ENCODE data around the gene SYCE3. TPM values are rescaled to one million over a fixed set of nuclear protein-coding genes. Genes with fewer than 3 reads are reported as not detected.

The SYCE3 gene
- polyA plus RNA-seq, 1 of the 3 experiments (the other 2 are of a cell fraction), result 3.6 TPM

DNA sequence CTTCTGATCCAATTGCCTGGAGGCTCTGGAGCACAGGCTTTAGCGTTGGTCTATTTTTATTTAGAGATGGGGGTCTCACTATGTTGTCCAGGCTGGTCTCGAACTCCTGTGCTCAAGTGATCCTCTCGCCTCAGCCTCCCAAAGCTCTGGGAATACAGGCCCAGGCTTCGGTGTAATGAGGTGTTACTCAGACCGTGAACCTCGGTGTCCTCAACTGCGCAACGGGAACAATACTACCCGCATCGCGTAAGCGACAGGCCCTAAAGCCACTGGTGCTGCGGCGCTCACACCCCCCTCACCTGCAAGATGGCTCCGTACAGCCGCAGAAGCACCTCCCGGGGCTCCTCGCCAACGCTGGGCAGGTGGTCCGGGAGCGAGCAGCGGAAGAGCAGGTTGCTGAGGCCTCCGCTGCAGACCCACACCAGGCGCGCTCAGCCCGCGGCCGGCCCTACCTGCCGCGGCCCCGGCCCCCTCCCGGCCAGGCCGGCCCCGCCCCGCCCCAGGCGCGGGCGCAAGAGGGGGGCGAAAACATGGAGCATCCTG is 19.3 kb upstream of the SYCE3 start:
- Histone ChIP-seq H3K36me3 (replicated peaks in 1 of 2; ENCODE audit: control insufficient read depth in 1 of 2, insufficient read depth in 2 of 2, low read length in 1 of 2) (peaks cover 0 to 24% of the 10 kb centered on the region in 2 experiments), H3K79me2 (ENCODE audit: insufficient read depth) (peaks cover 24% of the 10 kb centered on the region; the same call in 1 of the 2 replicates), H3K27me3 (ENCODE audit: insufficient read depth) (no peaks in the 10 kb centered on the region), H3K9me2 (no peaks in the 10 kb centered on the region), H3K9ac (peak overlapping the region; percentile 96), H2AFZ (ENCODE audit: low read depth) (peak overlapping the region; percentile 84; the same call in 1 of the 2 replicates), H3K9me3 (no peaks in the 10 kb centered on the region), H3K4me1 (ENCODE audit: control insufficient read depth in 1 of 2, insufficient read depth in 2 of 2, low read depth in 1 of 2, low read length in 1 of 2) (peaks cover 0 to 14% of the 10 kb centered on the region in 2 experiments; a peak in 1 of 4 replicates), H3F3A (replicated peaks; ENCODE audit: insufficient read depth) (no peaks in the 10 kb centered on the region), H3K4me3 (ENCODE audit: low read depth in 2 of 2, low read length in 1 of 2) (peak overlapping the region; percentile 89 to 94), H3K4me2 (peak overlapping the region; percentile 90), H3K27ac (ENCODE audit: low read depth in 2 of 2, low read length in 1 of 2) (peak overlapping the region; percentile 83 to 96; a peak in 3 of 4 replicates), H4K20me1 (ENCODE audit: insufficient read depth) (no peaks in the 10 kb centered on the region)
- no peak for DNase-seq
- ChIA-PET CTCF (interaction anchor here (1.0 to 9.0 kb wide), 5 partner anchors 9 to 57 kb away, joined by 3 to 73 read pairs (median 6); partner anchors contain the start of genes SCO2 and SYCE3), POLR2A (interaction anchor here (0.5 to 2.3 kb wide), 6 partner anchors 10 to 110 kb away, joined by 3 to 10 read pairs (median 4); partner anchors contain the start of gene SCO2)
- 25% methylated on average over 8 of the region's 39 CpGs for WGBS (ENCODE audit: low lambda C conversion rate)
- no peak for TF ChIP-seq RAD21 (IDR thresholded peaks at IDR 0.05; ENCODE audit: low read length)
- no peak for TF ChIP-seq MEF2A (IDR thresholded peaks at IDR 0.05; ENCODE audit: borderline replicate concordance, low read depth)
- TF ChIP-seq TAF1 (IDR thresholded peaks at IDR 0.05; ENCODE audit: borderline replicate concordance, low read depth, low read length), result no peak
- TF ChIP-seq MXI1 (IDR thresholded peaks at IDR 0.05; ENCODE audit: low read depth, low read length), result no peak
- TF ChIP-seq FOSL2 (IDR thresholded peaks at IDR 0.05; ENCODE audit: borderline replicate concordance, low read depth), result no peak
- TF ChIP-seq, protein P1, sequence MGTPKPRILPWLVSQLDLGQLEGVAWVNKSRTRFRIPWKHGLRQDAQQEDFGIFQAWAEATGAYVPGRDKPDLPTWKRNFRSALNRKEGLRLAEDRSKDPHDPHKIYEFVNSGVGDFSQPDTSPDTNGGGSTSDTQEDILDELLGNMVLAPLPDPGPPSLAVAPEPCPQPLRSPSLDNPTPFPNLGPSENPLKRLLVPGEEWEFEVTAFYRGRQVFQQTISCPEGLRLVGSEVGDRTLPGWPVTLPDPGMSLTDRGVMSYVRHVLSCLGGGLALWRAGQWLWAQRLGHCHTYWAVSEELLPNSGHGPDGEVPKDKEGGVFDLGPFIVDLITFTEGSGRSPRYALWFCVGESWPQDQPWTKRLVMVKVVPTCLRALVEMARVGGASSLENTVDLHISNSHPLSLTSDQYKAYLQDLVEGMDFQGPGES (IDR thresholded peaks at IDR 0.05; ENCODE audit: low read depth, low read length), result no peak
- no peak for TF ChIP-seq TCF12 (IDR thresholded peaks at IDR 0.05)
- TF ChIP-seq, protein P2, sequence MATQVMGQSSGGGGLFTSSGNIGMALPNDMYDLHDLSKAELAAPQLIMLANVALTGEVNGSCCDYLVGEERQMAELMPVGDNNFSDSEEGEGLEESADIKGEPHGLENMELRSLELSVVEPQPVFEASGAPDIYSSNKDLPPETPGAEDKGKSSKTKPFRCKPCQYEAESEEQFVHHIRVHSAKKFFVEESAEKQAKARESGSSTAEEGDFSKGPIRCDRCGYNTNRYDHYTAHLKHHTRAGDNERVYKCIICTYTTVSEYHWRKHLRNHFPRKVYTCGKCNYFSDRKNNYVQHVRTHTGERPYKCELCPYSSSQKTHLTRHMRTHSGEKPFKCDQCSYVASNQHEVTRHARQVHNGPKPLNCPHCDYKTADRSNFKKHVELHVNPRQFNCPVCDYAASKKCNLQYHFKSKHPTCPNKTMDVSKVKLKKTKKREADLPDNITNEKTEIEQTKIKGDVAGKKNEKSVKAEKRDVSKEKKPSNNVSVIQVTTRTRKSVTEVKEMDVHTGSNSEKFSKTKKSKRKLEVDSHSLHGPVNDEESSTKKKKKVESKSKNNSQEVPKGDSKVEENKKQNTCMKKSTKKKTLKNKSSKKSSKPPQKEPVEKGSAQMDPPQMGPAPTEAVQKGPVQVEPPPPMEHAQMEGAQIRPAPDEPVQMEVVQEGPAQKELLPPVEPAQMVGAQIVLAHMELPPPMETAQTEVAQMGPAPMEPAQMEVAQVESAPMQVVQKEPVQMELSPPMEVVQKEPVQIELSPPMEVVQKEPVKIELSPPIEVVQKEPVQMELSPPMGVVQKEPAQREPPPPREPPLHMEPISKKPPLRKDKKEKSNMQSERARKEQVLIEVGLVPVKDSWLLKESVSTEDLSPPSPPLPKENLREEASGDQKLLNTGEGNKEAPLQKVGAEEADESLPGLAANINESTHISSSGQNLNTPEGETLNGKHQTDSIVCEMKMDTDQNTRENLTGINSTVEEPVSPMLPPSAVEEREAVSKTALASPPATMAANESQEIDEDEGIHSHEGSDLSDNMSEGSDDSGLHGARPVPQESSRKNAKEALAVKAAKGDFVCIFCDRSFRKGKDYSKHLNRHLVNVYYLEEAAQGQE (IDR thresholded peaks at IDR 0.05; ENCODE audit: low read depth, low read length), result no peak
- TF ChIP-seq, protein P3, sequence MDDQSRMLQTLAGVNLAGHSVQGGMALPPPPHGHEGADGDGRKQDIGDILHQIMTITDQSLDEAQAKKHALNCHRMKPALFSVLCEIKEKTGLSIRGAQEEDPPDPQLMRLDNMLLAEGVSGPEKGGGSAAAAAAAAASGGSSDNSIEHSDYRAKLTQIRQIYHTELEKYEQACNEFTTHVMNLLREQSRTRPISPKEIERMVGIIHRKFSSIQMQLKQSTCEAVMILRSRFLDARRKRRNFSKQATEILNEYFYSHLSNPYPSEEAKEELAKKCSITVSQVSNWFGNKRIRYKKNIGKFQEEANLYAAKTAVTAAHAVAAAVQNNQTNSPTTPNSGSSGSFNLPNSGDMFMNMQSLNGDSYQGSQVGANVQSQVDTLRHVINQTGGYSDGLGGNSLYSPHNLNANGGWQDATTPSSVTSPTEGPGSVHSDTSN (IDR thresholded peaks at IDR 0.05), result no peak
- TF ChIP-seq FOXJ3 (CRISPR knock-in tag; IDR thresholded peaks at IDR 0.05), result no peak
- no peak for TF ChIP-seq GABPA (IDR thresholded peaks at IDR 0.05; ENCODE audit: low read depth)
- no peak for TF ChIP-seq TEAD4 (IDR thresholded peaks at IDR 0.05; ENCODE audit: borderline replicate concordance, insufficient read depth)
- TF ChIP-seq EP300 (IDR thresholded peaks at IDR 0.05; ENCODE audit: borderline replicate concordance in 1 of 2, low read depth in 1 of 2, low read length in 1 of 2), result no peak
- TF ChIP-seq, protein P4, sequence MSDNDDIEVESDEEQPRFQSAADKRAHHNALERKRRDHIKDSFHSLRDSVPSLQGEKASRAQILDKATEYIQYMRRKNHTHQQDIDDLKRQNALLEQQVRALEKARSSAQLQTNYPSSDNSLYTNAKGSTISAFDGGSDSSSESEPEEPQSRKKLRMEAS (IDR thresholded peaks at IDR 0.05; ENCODE audit: low read depth), result no peak
- no peak for TF ChIP-seq JUND (IDR thresholded peaks at IDR 0.05)
- no peak for TF ChIP-seq POLR2AphosphoS5 (IDR thresholded peaks at IDR 0.05; ENCODE audit: low read depth, low read length)
- TF ChIP-seq FOXM1 (IDR thresholded peaks at IDR 0.05; ENCODE audit: low read depth), result no peak
- TF ChIP-seq, protein P5, sequence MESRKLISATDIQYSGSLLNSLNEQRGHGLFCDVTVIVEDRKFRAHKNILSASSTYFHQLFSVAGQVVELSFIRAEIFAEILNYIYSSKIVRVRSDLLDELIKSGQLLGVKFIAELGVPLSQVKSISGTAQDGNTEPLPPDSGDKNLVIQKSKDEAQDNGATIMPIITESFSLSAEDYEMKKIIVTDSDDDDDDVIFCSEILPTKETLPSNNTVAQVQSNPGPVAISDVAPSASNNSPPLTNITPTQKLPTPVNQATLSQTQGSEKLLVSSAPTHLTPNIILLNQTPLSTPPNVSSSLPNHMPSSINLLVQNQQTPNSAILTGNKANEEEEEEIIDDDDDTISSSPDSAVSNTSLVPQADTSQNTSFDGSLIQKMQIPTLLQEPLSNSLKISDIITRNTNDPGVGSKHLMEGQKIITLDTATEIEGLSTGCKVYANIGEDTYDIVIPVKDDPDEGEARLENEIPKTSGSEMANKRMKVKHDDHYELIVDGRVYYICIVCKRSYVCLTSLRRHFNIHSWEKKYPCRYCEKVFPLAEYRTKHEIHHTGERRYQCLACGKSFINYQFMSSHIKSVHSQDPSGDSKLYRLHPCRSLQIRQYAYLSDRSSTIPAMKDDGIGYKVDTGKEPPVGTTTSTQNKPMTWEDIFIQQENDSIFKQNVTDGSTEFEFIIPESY (IDR thresholded peaks at IDR 0.05; ENCODE audit: borderline replicate concordance, low read depth), result no peak
- no peak for TF ChIP-seq CHD2 (IDR thresholded peaks at IDR 0.05; ENCODE audit: low read length, partially characterized antibody)
- TF ChIP-seq, protein P6, sequence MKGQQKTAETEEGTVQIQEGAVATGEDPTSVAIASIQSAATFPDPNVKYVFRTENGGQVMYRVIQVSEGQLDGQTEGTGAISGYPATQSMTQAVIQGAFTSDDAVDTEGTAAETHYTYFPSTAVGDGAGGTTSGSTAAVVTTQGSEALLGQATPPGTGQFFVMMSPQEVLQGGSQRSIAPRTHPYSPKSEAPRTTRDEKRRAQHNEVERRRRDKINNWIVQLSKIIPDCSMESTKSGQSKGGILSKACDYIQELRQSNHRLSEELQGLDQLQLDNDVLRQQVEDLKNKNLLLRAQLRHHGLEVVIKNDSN (IDR thresholded peaks at IDR 0.05; ENCODE audit: borderline replicate concordance, low read depth), result no peak
